Gastrocnemius medialis (tissue), 4 donors: ENCODE data around the gene WNT10A.

ENCODE experiments used
- POLR2A ChIP-seq, 2 donors: fragments of 450-650 bp; IDR thresholded peaks; one replicate each; pipeline ENCODE4 v1.6.1; 2017; ENCODE audit warnings: antibody characterized with exemption in 2 of 2, mild to moderate bottlenecking in 2 of 2, moderate library complexity in 2 of 2
- TF ChIP-seq, protein P1 (sequence below), 5 experiments: fragments of 450-650 bp in 3 of 5; fragments of 200-600 bp in 2 of 5; sonication (generic) in 2 of 5; IDR thresholded peaks in 4 of 5; conservative IDR thresholded peaks in 1 of 5; 1 replicate in 4 of 5; 2 replicates in 1 of 5; pipeline ENCODE4 v1.5.1; 2016 to 2019; ENCODE audit warnings: antibody characterized with exemption in 5 of 5, mild to moderate bottlenecking in 3 of 5, moderate library complexity in 3 of 5

- TF ChIP-seq, protein P1, sequence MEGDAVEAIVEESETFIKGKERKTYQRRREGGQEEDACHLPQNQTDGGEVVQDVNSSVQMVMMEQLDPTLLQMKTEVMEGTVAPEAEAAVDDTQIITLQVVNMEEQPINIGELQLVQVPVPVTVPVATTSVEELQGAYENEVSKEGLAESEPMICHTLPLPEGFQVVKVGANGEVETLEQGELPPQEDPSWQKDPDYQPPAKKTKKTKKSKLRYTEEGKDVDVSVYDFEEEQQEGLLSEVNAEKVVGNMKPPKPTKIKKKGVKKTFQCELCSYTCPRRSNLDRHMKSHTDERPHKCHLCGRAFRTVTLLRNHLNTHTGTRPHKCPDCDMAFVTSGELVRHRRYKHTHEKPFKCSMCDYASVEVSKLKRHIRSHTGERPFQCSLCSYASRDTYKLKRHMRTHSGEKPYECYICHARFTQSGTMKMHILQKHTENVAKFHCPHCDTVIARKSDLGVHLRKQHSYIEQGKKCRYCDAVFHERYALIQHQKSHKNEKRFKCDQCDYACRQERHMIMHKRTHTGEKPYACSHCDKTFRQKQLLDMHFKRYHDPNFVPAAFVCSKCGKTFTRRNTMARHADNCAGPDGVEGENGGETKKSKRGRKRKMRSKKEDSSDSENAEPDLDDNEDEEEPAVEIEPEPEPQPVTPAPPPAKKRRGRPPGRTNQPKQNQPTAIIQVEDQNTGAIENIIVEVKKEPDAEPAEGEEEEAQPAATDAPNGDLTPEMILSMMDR (IDR thresholded peaks at IDR 0.05 in 4 of 5, conservative IDR thresholded peaks at IDR 0.05 in 1 of 5): no peak
- TF ChIP-seq POLR2A (IDR thresholded peaks at IDR 0.05): no peak
Observed at GRCh38 chr2:218863021-218863520, 17.6 kb upstream of the WNT10A start.
